Caki2 (cell line): ENCODE measurements around the gene MORN3. TPM values are rescaled to one million over a fixed set of nuclear protein-coding genes. Genes with fewer than 3 reads are reported as not detected.
A peak's percentile ranks its signal among the peaks of the same experiment; 100 is the strongest.
"Not testable (repeated sequence)": the region's sequence is repeated elsewhere in the genome, so short reads cannot be mapped to it uniquely, and the experiment has no call there.

Experiments
- DNase-seq: peaks from one replicate; pipeline ENCODE4 v3.0.0-alpha.2; 2015; ENCODE audit warnings: low read depth
- in situ Hi-C: cut with HindIII; loops from 2 replicates; pipeline ENCODE4 v1.10.0; 2016; ENCODE audit warnings: low sequenced_read_pairs, low pct_unique_long_range_greater_than_20kb, mixed read lengths
- total RNA-seq: library from RNA; depleted of rRNA; stranded (reverse); fragments of >200 nt; shearing (Covaris generic); gene quantifications from 2 replicates; pipeline ENCODE4 v1.2.3, GENCODE V29; 2014; ENCODE audit warnings: low replicate concordance

Gene MORN3
- total RNA-seq, 1 experiment from 2014 or later = 0.88 TPM

GRCh38 chr12:121652767-121653497 is 16.5 kb downstream of the MORN3 start:
- DNase-seq = no peak
- in situ Hi-C loops = no loop called here

GRCh38 chr12:121651320-121651719 is 18.1 kb downstream of the MORN3 start:
- DNase-seq = no peak
- in situ Hi-C loops = no loop called here

GRCh38 chr12:121649819-121650353 is 19.6 kb downstream of the MORN3 start:
- no peak for DNase-seq
- in situ Hi-C loops = no loop called here

- DNase-seq = no peak
- in situ Hi-C loops = no loop called here
These were observed 20.1 kb downstream of the MORN3 start for GRCh38 chr12:121649322-121649721.

- in situ Hi-C loops = no loop called here
These were observed 20.9 kb downstream of the MORN3 start for GRCh38 chr12:121648458-121649028.

GRCh38 chr12:121641343-121641630 is 28.2 kb downstream of the MORN3 start:
- in situ Hi-C loops = no loop called here
- DNase-seq = no peak

More at GRCh38 chr12:121648458-121649028, 20.9 kb downstream of the MORN3 start:
- no peak for DNase-seq

GRCh38 chr12:121638298-121639202 is 30.9 kb downstream of the MORN3 start:
- in situ Hi-C loops = no loop called here
- DNase-seq = no peak

GRCh38 chr12:121637231-121637914 is 32.1 kb downstream of the MORN3 start:
- DNase-seq = no peak
- in situ Hi-C loops = no loop called here

GRCh38 chr12:121634836-121635235 is 34.6 kb downstream of the MORN3 start:
- in situ Hi-C loops = no loop called here
- DNase-seq = no peak

GRCh38 chr12:121633833-121634196 is 35.6 kb downstream of the MORN3 start:
- in situ Hi-C loops, DNase-seq: not testable (repeated sequence)

GRCh38 chr12:121632069-121632970 is 37.1 kb downstream of the MORN3 start:
- DNase-seq = no peak
- in situ Hi-C loops = no loop called here

GRCh38 chr12:121630791-121631355 is 38.6 kb downstream of the MORN3 start:
- DNase-seq = no peak

GRCh38 chr12:121628536-121628935 is 40.9 kb downstream of the MORN3 start:
- no peak for DNase-seq
- in situ Hi-C loops = no loop called here

More at GRCh38 chr12:121630791-121631355, 38.6 kb downstream of the MORN3 start:
- in situ Hi-C loops = no loop called here

- in situ Hi-C loops = no loop called here
These were observed 41.4 kb downstream of the MORN3 start for GRCh38 chr12:121628037-121628436.

GRCh38 chr12:121626853-121627640 is 42.4 kb downstream of the MORN3 start:
- in situ Hi-C loops = no loop called here

More at GRCh38 chr12:121628037-121628436, 41.4 kb downstream of the MORN3 start:
- no peak for DNase-seq

GRCh38 chr12:121626087-121626852 is 43.2 kb downstream of the MORN3 start, which contains the start of gene ORAI1:
Gene ORAI1 (plus strand): TSS chr12:121626530.
- DNase-seq = peak; percentile 94
- in situ Hi-C loops = no loop called here

More at GRCh38 chr12:121626853-121627640, 42.4 kb downstream of the MORN3 start:
- peak; percentile 84 for DNase-seq
